ENCODE data around the gene UBN2. TPM values are rescaled to one million over a fixed set of nuclear protein-coding genes. Genes with fewer than 3 reads are reported as not detected.

UBN2 gene
- total and polyA plus RNA-seq, 2 of the 13 experiments (the other 11 are each of a cell fraction or from before 2014, with no cell fraction given): 5.6 to 5.7 TPM

- TF ChIP-seq ZBED4 (CRISPR knock-in tag; IDR thresholded peaks at IDR 0.05; ENCODE audit: borderline replicate concordance) (no peak), SP1 (IDR thresholded peaks at IDR 0.05) (no peak), SP1 (CRISPR knock-in tag; IDR thresholded peaks at IDR 0.05) (0 out of 2 replicates have a peak, but pooled peaks have one; percentile 13), XRCC5 (optimal IDR thresholded peaks at IDR 0.05; ENCODE audit: low read length) (no peak), ZZZ3 (CRISPR knock-in tag; IDR thresholded peaks at IDR 0.05; ENCODE audit: borderline replicate concordance) (peak; percentile 96; the same call in 1 of the 2 replicates), SIX4 (CRISPR knock-in tag; IDR thresholded peaks at IDR 0.05) (peak; percentile 6; the same call in 1 of the 2 replicates), ZNF740 (CRISPR knock-in tag; IDR thresholded peaks at IDR 0.05) (no peak), PBX3 (CRISPR knock-in tag; IDR thresholded peaks at IDR 0.05; ENCODE audit: borderline replicate concordance) (0 out of 2 replicates have a peak, but pooled peaks have one; percentile 58), TEAD2 (CRISPR knock-in tag; IDR thresholded peaks at IDR 0.05) (no peak), ZNF629 (CRISPR knock-in tag; conservative IDR thresholded peaks at IDR 0.05) (peak; percentile 57), ZKSCAN8 (CRISPR knock-in tag; IDR thresholded peaks at IDR 0.05; ENCODE audit: borderline replicate concordance) (peak; percentile 32; the same call in 1 of the 2 replicates), HNRNPLL (IDR thresholded peaks at IDR 0.05; ENCODE audit: low read depth, low read length, poor library complexity, severe bottlenecking) (peak; percentile 98), BHLHE40 (IDR thresholded peaks at IDR 0.05; ENCODE audit: low read length) (peak; percentile 70; the same call in 1 of the 2 replicates), FOXA3 (CRISPR knock-in tag; IDR thresholded peaks at IDR 0.05) (peak; percentile 62), POLR2AphosphoS2 (IDR thresholded peaks at IDR 0.05; ENCODE audit: low read depth, low read length) (no peak), CHD2 (IDR thresholded peaks at IDR 0.05; ENCODE audit: low read depth, low read length) (peak; percentile 37; the same call in 1 of the 2 replicates), KDM1A (CRISPR knock-in tag; IDR thresholded peaks at IDR 0.05) (peak; percentile 79; the same call in 1 of the 2 replicates), ZNF276 (CRISPR knock-in tag; IDR thresholded peaks at IDR 0.05; ENCODE audit: low read depth) (peak; percentile 85; the same call in 1 of the 2 replicates), SPEN (CRISPR knock-in tag; IDR thresholded peaks at IDR 0.05; ENCODE audit: low read depth) (peak; percentile 87), ZMYM4 (CRISPR knock-in tag; IDR thresholded peaks at IDR 0.05) (peak; percentile 99), GTF3A (CRISPR knock-in tag; conservative IDR thresholded peaks at IDR 0.05) (peak; percentile 98), ZNF773 (CRISPR knock-in tag; IDR thresholded peaks at IDR 0.05; ENCODE audit: borderline replicate concordance) (no peak)
These were observed 109.2 kb downstream of the UBN2 start (continued) for GRCh38 chr7:139340037-139340807.
